MV-4-11 (cell line): ENCODE results near the gene FAM174C.

Experiments
- DNase-seq: peaks from one replicate; lab custom pipeline; 2025; lab: John Stamatoyannopoulos, UW

FAM174C gene

DNA sequence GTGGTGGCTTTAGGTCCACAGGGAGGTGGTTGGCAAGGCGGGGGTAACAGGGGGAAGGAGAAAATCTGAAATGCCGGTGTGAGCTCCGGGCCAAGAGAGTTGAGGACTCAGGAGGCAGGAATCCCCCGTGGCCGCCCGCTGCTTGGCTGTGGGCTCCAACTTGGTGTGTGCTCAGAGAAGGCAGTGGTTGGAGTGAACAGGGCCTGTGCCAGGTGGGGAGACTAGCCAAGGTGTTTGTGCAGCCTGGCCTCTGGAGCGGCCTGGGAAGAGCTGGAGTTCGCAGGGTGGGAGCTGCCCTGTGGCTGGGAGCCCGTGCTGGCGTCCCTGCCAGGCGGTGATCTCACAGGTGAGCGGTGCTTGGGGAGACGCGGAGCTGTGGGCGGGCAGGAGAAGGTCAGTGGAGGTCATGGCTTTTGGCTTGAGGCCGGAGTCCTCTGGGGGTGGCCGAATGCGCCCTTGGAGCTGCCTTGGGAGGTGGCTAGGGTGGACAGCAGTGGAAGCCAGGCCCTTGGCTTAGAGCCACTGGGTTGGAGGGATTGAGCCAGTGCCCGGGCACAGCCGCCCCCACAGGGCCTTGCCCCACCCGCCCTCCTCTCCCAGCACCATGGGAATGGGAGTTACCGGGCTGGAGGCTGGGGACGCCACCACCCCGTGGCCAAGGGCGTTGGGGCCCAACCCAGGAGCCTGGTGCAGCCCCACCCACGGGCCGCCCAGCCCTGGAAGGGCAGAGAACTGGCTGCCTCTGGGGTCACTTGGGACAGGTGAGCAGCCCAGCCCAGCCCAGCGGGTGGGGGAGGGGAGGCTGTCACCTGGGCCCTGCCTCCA lies 13.3 kb upstream of the FAM174C start:
- no peak for DNase-seq

DNA sequence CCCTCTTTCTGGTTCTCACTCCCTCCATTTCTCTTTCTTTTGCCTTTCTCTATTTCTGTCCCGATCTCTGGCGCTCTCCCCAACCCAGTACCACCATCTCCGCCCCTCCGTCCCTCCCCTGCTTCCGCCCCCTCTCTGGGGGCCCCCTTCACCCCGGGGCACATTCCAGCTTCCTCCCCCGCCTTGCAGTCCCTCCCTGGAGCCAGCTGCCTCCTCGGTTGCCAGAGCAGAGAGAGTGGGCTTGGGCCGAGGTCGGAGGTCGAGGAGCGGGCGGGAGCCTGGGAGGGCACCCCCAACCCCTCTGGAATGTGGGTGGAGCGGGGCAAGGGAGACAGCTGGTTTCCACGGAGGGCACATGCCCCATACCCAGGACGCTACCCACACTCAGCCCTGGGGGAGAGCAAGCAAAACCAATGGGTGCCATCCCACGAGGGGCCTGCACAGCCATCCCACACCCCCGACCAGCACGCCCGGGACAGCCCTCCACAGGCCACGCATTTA lies 12.7 kb upstream of the FAM174C start:
- DNase-seq = no peak

DNA sequence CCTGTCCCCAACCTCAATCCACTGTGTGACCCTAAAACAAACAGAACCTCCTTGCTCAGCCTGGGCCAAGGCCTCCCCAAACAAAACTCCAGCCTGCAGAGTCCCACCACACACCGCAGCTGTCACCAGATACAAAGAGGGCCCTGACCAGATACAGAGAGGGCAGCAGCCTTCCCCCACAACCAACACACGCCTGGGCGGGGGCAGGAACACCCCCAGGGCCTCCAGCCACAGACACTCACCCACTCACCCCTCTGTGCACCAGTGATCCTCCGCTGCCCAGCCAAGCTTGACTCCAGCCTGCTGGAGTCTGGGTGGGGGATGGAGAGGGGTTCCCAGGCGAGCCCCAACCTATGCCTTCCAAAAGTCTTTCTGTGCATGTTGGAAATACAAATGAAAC lies 12.1 kb upstream of the FAM174C start:
- no peak for DNase-seq

GRCh38 chr19:1264801-1265614 lies 10.3 kb upstream of the FAM174C start:
- peak; percentile 49 for DNase-seq

- DNase-seq = peak; percentile 81
Measured at GRCh38 chr19:1265615-1266128, 9.7 kb upstream of the FAM174C start.

GRCh38 chr19:1266129-1266915 lies 9.0 kb upstream of the FAM174C start:
- DNase-seq = peak; percentile 81

DNA sequence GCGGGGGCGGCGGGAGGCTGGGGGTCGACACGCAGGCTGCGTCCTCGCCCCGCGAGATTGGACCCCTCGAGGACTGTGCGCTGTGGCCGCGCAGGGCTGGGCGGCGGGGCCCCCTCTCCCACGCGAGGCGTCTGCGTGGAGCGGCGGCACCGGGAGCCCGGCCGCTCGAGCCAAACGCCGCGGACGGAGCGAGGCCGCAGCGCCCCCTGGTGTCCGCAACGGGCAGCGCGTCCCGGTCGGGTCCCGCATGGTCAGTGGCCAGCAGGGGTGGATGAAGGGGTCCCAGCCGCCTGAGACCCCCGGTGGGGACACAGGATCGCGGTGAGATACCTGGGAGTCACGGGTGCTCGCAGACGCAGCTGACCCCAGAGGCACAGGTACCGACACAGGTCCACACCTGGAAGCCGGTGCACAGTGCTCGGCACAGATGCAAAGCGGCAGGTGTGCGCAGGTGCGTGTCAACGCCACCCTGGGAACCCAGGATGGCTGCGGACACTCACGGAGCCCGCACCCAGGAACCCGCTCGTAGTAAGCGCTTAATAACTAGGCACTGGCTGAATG lies 8.3 kb upstream of the FAM174C start:
- DNase-seq = peak; percentile 65

- no peak for DNase-seq
Measured at GRCh38 chr19:1267477-1268225, 7.7 kb upstream of the FAM174C start.

DNA sequence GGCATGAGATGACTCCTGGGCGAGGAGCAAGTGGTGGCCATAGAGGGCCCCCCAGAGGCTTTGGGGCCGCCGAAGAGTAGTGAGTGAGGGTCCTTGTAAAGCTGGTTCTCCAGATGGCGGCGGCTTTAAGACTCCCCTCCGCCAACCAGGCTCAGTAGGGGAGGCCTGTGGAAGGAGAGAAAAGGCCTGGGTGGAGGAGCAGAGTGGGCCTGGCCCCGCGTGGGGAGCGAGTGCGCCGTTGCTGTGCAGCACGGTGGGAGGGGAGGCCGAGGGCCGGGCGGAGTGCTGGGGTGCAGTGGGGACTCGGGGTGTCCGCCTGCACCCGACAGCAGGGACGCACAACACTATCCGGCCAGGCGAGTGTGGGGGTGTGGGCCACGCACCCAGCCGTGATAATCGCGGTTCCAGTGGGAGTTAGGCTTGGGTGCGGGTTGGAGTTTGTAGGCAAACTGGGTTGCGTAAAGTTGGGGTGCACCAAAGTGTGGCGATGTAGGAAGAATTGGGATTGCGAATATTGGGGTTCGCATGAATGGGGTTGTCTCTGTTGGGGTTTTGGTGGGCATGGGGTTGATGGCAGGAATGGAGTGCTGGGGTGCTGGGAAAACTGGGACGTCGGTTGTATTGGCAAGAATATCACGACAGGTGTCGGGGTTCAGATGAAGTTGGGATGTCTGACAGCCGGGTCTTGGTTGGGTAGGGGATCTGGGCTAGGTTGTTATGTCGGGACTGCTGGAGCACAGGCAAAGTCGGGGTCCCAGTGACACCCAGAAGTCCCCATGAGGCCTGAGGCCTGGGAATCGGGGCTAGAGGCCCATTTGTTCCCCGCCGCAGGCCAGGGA lies 6.9 kb upstream of the FAM174C start:
- peak; percentile 42 for DNase-seq

GRCh38 chr19:1269065-1269477 lies 6.3 kb upstream of the FAM174C start, which contains the start of gene CIRBP:
CIRBP (plus strand) TSS chr19:1269332; CDS start chr19:1270934, 1,602 bp downstream.
- peak; percentile 100 for DNase-seq

GRCh38 chr19:1269478-1270212 lies 5.7 kb upstream of the FAM174C start:
- peak; percentile 71 for DNase-seq

DNA sequence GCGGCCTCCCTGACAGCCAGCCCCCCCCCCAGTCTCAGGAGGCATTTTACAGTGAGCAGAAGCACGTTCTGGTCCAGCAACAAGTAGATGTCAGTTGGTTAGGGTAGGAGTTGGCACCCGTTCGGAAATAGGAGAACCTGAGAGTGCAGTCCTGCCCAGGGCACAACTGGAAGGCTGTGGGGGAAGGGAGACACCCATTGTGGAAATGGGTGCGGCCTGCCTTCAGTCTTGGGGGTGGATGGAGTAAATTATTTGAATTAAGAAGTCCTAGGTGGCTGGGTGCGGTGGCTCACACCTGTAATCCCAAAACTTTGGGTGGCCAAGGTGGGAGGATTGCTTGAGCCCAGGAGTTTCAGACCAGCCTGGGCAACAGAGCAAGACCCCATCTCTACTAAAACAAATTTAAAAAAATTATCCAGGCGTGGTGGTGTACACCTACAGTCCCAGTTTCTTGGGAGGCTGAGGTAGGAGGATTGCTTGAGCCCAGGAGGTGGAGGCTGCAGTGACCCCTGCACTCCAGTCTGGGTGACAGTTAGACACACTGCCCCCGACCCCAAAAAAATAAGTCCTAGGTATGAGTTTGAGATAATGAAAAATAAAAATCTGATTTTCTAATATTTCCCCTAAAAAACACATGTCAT lies 5.0 kb upstream of the FAM174C start:
- DNase-seq = peak; percentile 53

- no peak for DNase-seq
Measured at GRCh38 chr19:1270854-1271527, 4.3 kb upstream of the FAM174C start.

- DNase-seq = peak; percentile 62
Measured at GRCh38 chr19:1271528-1272422, 3.6 kb upstream of the FAM174C start.

GRCh38 chr19:1272423-1273262 lies 2.7 kb upstream of the FAM174C start:
- DNase-seq = peak; percentile 79
